Colonic mucosa (tissue), 4 donors: ENCODE measurements around the gene UBN1. TPM values are rescaled to one million over a fixed set of nuclear protein-coding genes. Genes with fewer than 3 reads are reported as not detected.

Source experiments
- DNase-seq: peaks from one replicate; pipeline ENCODE4 v3.0.0-alpha.2; 2020
- H3K27ac ChIP-seq: fragments of 200-600 bp; one replicate; pipeline ENCODE4 v1.8.0; 2021
- H3K27me3 ChIP-seq: fragments of 200-600 bp; one replicate; pipeline ENCODE4 v1.8.0; 2021
- H3K36me3 ChIP-seq: fragments of 200-600 bp; one replicate; pipeline ENCODE4 v1.8.0; 2021
- H3K4me1 ChIP-seq: fragments of 200-600 bp; one replicate; pipeline ENCODE4 v1.8.0; 2021; ENCODE audit warnings: mild to moderate bottlenecking
- H3K4me3 ChIP-seq: fragments of 200-600 bp; one replicate; pipeline ENCODE4 v1.8.0; 2021
- H3K9ac ChIP-seq, 2 donors: one replicate each; pipeline ENCODE4 v1.7.0; 2013; ENCODE audit warnings: control low read depth in 2 of 2, low read depth in 2 of 2, low read length in 2 of 2
- H3K9me3 ChIP-seq: fragments of 200-600 bp; one replicate; pipeline ENCODE4 v1.8.0; 2021
- CTCF ChIP-seq: fragments of 200-600 bp; IDR thresholded peaks from one replicate; pipeline ENCODE4 v1.8.0; 2022; ENCODE audit warnings: antibody characterized with exemption, mild to moderate bottlenecking
- intact Hi-C: fragments of 100-400 bp; cut with DNase I; formaldehyde crosslinking; loops from one replicate; pipeline ENCODE4 v1.14.1; 2022
- total RNA-seq, 2 donors: library from RNA; stranded (reverse); fragmentation: NEBNext Ultra II Directional in 1 of 2; extraction: Animal tissue kit (Norgen Biotek cat#: 25700) in 1 of 2; gene quantifications; one replicate each; pipeline ENCODE4 v1.2.1, GENCODE V29; 2021
- donor health status: healthy.
- donor health status: DM: no; HTN: no; CAD: no.
- donor health status: DM: no; HTN: no; CAD: no.

The UBN1 gene
- total RNA-seq, 2 donors from 2014 or later: 34.7 to 41.7 TPM

DNA sequence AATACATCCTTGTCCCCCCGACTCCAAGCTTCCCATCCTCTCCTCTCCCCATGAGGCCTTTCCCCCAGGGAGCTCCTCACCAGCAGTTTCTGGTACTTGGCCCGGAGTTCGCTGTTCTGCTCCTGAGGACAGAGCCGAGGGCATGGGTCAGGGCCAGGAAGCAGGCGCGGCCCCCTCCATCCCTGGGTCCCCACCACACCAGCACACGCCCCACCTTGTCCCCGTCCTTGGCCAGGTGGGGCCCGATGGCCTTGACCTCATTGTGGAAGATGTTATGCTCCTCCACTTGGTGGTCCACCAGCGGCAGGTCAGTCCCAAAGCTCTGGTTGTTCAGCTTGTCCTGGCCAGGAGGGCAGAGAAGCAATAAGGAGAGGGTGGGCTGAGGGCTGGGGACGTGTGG lies 53.5 kb downstream of the UBN1 start:
- Histone ChIP-seq H3K27ac (no peak overlapping the region), H3K36me3 (no peaks in the 10 kb centered on the region), H3K9me3 (no peaks in the 10 kb centered on the region), H3K4me1 (no peaks in the 10 kb centered on the region), H3K9ac (no peak overlapping the region), H3K27me3 (no peaks in the 10 kb centered on the region), H3K4me3 (no peak overlapping the region)
- TF ChIP-seq CTCF: no peak
- DNase-seq: no peak
- intact Hi-C loops: no loop called here

DNA sequence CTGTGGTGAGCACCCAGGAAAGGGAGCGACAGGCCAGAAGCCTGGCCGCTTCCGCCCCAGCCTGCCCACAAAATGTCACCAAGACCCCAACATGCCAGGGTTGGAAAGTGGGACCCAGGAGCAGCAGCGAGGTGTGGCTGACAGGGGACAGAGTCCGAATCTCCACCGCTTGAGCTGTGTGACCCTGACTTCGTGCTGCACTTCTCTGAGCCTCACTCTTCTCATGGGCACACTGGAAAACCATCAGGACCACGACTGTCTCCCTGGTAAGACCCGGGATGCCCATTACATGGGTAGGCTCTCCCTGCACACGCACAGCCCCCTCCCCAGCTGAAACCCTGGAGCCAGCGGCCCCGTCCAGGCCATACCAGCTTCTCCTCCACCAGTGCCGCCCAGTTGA lies 54.8 kb downstream of the UBN1 start:
- H3K27ac ChIP-seq: no peak overlapping the region
- DNase-seq: no peak
- no peaks in the 10 kb centered on the region for H3K4me1 ChIP-seq
- H3K4me3 ChIP-seq: no peak overlapping the region
- no peaks in the 10 kb centered on the region for H3K27me3 ChIP-seq
- no peak for TF ChIP-seq CTCF
- no peak overlapping the region for H3K9ac ChIP-seq
- H3K9me3 ChIP-seq: no peaks in the 10 kb centered on the region
- intact Hi-C loops: no loop called here
- H3K36me3 ChIP-seq: no peaks in the 10 kb centered on the region

- intact Hi-C loops: no loop called here
- Histone ChIP-seq H3K27me3 (no peaks in the 10 kb centered on the region), H3K36me3 (no peaks in the 10 kb centered on the region), H3K9ac (no peak overlapping the region), H3K27ac (no peak overlapping the region), H3K4me3 (no peak overlapping the region), H3K9me3 (no peaks in the 10 kb centered on the region), H3K4me1 (no peaks in the 10 kb centered on the region)
- DNase-seq: no peak
- TF ChIP-seq CTCF: no peak
These were observed 57.0 kb downstream of the UBN1 start for GRCh38 chr16:4904108-4904941.

- H3K27ac ChIP-seq: no peak overlapping the region
- no peak overlapping the region for H3K9ac ChIP-seq
- no peaks in the 10 kb centered on the region for H3K36me3 ChIP-seq
- no peak for TF ChIP-seq CTCF
- no peaks in the 10 kb centered on the region for H3K4me1 ChIP-seq
- intact Hi-C loops: no loop called here
- H3K9me3 ChIP-seq: no peaks in the 10 kb centered on the region
- DNase-seq: no peak
- no peaks in the 10 kb centered on the region for H3K27me3 ChIP-seq
- no peak overlapping the region for H3K4me3 ChIP-seq
These were observed 57.8 kb downstream of the UBN1 start for GRCh38 chr16:4904942-4905615.

- Histone ChIP-seq H3K9ac (no peak overlapping the region), H3K4me3 (no peak overlapping the region), H3K4me1 (no peaks in the 10 kb centered on the region), H3K9me3 (no peaks in the 10 kb centered on the region), H3K27ac (no peak overlapping the region), H3K36me3 (no peaks in the 10 kb centered on the region), H3K27me3 (no peaks in the 10 kb centered on the region)
- no peak for TF ChIP-seq CTCF
- intact Hi-C loops: no loop called here
- DNase-seq: no peak
These were observed 61.6 kb downstream of the UBN1 start for GRCh38 chr16:4908854-4909401.
